SIG-M5 (cell line): ENCODE data around the gene RAB2B.
"Not testable (repeated sequence)": the region's sequence is repeated elsewhere in the genome, so short reads cannot be mapped to it uniquely, and the experiment has no call there.

Experiments used
- DNase-seq: peaks from one replicate; lab custom pipeline; 2025; lab: John Stamatoyannopoulos, UW

RAB2B gene

DNA sequence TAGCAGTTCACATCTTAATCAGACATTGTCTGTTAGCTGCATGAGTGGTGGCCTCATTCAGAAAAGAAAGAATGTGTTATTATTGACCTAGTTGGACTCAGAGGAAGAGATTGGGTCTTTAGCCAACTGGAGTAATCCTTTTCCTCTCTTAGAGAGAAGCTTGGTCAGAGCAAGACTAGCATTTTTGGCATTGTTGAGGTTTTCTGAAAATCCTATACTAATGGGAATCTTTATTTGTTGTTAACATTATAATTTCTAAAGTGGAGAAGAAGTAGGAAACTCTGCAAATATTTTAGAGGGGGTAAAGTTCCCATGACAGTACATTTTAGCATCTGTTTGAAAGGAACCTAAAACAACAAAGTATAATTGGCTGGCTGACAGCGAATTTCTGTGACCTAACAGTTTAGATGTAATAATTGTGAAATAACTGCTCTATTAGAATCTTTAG is 9.9 kb upstream of the RAB2B start:
- DNase-seq = no peak

DNA sequence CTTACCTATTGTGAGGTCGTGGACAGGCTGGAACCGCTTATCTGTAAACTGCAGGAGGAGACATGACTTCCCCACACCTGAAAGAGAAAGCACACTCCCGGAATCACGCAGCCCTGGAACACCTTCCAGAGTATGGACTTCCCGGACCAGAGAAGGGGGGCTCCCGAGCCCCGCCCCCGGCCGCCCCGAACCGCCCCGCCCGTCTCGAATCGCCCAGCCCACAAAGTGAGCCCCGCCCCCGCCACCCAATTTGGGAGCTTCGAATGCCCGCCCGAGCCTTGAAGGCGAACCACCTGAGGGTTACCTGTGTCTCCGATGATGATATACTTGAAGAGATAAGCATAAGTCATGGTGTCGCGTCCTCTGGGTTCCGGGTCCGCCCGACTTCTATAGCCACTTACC is 235 bp downstream of the RAB2B start:
- no peak for DNase-seq

DNA sequence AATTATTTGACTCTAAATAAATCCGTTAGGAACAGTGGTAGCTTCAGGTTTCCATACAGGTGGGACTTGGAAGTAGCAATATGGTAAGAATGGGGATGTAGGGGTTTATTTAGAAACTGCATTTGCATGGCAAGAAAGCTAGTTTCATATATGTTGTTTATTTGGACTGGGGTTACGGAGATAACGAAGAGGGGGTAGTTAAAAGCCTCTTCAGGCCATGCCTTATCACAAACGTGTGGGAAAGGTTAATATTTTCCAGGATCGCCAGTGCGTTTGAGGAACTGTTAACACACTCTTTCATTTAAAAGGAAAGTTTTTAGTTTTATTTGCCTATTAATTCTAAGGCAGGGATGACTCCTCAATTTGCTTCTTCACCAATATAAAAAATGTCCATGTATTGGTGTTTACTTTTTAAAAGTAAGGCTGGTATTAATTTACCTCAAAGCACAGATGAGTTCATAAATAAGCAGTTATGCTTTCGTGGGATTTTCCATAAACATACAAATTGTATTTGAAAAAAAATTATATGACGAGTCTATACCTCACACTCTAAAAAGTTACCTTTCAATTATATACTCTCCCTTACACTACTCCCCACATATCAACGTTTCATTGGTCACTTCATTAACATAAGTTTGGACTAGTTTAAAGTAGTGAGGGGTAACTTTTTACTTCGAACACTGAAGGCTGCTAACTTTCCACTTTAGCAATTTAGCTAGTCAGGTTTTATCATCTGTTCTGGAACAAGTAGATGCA is 814 bp downstream of the RAB2B start:
- no peak for DNase-seq

GRCh38 chr14:21467616-21468015 is 9.1 kb downstream of the RAB2B start:
- DNase-seq = no peak

DNA sequence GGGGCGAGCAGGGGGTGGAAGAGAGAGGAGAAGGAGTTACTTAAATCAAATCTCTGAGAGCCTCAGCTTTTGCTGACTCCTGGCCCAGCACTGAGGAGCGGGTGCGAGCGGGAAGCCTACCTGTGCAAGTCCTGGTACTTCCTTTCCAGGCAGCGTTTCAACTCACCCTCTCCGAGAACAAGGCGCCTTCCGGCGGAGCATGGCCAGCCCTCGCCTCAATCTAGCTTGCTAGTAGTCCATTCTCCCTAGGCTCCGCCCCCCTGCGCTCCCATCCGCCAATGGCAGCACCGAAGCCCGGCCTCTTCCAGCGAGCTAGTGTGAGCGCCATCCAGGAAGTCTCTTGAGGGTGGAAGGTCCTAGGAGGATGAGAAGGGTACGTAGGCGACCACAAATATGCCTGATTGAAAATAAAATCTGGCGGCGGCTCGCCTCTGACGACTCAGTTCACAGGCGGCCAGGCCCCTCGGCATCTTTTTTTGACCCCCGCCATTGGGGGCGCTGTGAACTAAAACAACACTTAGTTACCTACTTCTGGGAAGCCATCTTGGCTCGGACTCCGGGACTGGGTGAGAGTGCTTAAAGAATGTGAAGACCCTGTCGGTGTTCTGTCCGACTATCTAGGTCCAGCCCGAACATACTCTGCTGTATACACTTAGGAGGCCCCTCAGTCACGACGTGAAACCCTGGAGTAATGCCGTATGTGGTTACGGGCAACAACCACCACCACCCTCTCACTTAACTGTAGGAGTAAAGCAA is 20.7 kb downstream of the RAB2B start, which contains the start of gene CHD8:
TSS of gene CHD8 (minus strand) at position 212 of the 756 bp plus-strand sequence. CDS start 24,480 bp downstream, outside the sequence.
- peak; percentile 97 for DNase-seq

GRCh38 chr14:21455592-21455911 is 21.2 kb downstream of the RAB2B start:
- no peak for DNase-seq

GRCh38 chr14:21454843-21455544 is 21.8 kb downstream of the RAB2B start:
- DNase-seq = no peak

DNA sequence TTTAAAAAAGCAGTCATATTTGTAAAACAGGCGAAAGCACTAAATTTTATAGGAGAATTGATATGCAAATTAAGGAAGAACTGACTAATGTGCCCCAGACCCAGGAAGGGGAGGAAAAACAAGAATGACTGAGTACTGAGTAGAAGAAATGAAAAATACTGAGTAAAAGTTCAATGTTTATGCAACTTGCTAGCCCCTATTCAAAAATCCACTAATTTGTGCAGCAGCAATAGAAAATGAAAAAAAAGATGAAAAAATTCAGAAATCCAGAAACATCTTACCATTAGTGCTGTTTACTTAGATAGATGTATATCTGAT is 26.9 kb downstream of the RAB2B start:
- DNase-seq = no peak

- not testable (repeated sequence) for DNase-seq
Measured at GRCh38 chr14:21442657-21443056, 34.1 kb downstream of the RAB2B start.

- DNase-seq = no peak
Measured at GRCh38 chr14:21440859-21441258, 35.9 kb downstream of the RAB2B start.

DNA sequence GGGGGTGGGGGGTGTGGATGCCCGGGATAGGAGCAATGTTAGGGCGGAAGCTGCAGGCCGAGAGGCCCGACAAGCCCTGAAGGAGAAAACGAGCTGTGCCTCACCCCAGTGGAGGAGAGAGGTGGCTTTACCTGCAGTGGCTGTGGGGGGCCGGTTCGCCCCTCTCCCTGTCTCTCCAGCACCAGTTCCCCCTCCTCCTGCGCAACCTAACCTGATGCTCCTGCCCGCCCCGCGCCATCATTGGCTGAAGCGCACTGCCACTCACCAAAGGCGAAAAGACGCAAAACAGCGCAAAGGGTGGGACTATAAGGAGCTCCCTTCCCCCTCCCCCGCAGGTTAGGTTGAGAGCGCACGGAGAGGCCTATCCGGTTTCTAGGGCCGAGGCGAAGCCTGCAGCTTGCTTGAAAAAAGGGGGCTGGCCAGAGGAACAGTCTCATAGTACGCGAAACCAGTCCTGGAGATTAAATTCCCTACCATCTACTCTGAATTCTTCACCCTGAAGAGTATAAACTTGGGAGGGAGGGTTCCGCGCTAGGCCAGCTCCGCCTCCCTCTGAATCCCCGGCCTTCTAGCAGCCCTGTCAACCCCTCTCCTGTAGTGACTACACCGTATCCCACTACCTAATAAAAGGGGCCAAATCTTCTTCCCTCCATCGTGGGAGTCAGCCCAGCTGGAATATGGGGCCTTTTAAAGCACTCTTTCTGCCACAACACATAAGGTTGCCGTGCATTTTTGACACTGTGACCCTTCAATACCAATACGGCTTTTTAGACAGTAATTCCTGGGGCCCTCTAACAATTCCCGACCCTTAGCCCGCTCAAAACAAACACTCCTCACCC is 39.5 kb downstream of the RAB2B start:
- peak; percentile 49 for DNase-seq

- no peak for DNase-seq
Measured at GRCh38 chr14:21436567-21437062, 40.1 kb downstream of the RAB2B start.

DNA sequence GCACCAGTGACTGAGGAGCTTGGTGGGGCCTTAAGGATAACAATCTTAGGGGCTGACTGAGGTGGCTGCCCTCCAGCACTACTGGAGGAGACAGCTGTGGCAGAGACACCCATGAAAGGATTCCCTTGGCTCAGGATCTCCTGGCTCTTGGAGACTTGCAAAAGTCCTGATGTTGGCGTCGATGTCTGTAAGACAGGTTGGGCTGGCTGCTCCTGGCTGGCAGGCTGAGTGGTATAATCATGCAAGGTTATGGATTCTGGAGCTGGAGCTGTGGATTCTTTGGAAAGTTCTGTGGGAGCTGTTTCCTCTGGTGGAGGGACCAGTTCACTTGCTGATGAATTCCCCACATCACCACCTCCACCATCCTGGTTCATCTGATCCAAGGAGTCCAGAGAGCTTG is 45.6 kb downstream of the RAB2B start:
- no peak for DNase-seq

GRCh38 chr14:21428930-21429329 is 47.8 kb downstream of the RAB2B start:
- DNase-seq = no peak

DNA sequence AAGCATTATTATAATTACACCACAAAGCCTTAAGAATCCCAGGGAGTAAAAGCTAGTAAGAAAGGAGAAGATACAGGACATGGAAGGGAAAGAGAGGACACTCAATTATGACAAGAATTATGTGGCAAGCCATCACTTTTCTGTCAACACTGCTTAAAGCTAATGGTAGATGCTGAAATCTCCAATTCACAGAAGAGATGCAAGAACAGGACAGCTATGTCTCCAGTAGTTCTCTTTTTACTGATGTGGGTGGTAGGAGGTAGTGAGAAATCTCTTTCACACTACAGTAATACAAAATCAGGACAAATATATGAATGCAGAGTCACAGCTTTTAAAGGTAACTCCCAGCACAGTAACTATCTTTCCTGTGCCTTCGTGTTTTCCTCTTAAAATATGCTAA is 50.1 kb downstream of the RAB2B start:
- DNase-seq = no peak

DNA sequence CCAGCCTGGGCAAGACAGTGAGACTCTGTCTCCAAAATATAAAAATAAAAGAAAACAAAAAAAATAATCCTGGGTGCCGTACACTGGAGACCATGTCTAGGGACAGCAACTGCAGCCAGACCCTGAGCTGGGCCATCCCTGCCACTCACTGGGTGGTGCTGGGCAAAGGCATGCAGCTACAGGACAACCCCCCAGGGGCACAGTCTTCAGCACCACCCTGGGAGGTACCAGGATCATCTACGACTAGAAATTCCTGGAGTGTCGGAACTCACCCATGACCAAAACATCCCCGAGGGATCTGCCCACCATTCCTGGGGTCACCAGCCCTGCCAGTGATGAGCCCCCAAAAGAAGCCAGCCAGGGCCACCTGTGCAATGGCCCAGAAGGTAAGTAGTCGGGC is 57.2 kb downstream of the RAB2B start:
- DNase-seq = no peak

DNA sequence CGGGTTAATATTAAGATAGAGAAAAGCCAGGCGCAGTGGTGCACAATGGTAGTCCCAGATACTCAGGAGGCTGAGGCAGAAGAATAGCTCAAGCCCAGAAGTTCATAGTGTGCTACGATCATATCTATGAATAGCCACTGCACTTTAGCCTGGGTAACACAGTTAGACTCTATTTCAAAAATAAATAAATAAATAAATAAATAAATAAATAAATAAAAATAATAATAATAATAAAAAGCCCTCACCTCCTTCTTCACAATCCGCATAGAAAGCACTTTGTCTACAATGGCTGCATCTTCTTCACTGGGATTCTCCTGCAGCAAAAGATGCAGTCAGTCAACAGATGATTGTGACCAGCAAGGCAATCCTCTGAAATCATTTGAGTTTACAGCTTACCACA is 61.4 kb downstream of the RAB2B start:
- DNase-seq = no peak

DNA sequence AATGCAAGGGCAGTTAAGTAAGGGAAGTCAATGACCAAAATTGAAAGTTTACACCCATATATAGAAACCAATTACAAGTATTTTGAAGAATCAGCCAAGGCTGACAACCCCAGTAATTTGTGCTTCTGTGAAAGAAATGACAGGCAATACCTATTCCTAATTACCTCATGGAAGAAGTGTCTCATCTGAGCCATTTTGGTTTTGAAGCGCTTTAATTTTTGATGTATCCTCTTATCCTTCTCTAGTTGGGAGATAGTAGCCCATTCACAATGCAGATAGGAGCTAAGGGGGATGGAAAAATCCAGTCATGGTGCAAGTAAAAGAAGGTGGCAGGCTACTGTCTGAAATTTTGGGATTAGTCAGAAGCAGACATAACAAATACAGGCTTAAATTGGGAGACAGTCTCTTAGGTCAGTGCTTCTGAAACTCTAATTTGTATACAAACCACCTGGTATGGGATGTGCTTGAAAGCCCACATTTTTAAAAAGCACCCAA is 62.6 kb downstream of the RAB2B start:
- DNase-seq = no peak
